GM12878 (cell line): ENCODE data around the gene SMARCC1.

Source experiments
- JUND ChIP-seq: IDR thresholded peaks from 2 replicates; pipeline ENCODE4 v1.6.1; 2012; ENCODE audit warnings: low read depth, mild to moderate bottlenecking, low read length, improper control_type of control experiment, moderate library complexity
- TF ChIP-seq, protein P1 (sequence below), 3 experiments: IDR thresholded peaks in 2 of 3; conservative IDR thresholded peaks in 1 of 3; 2 replicates each; pipeline ENCODE4 v1.5.1; 2011; ENCODE audit warnings: low read depth in 3 of 3, low read length in 3 of 3, mild to moderate bottlenecking in 3 of 3, control low read depth in 2 of 3, moderate library complexity in 2 of 3, inconsistent platforms in 1 of 3, mixed read lengths in 1 of 3; ENCODE audit not compliant: control insufficient read depth in 2 of 3, insufficient read depth in 1 of 3; ENCODE audit errors: extremely low read depth in 1 of 3

DNA sequence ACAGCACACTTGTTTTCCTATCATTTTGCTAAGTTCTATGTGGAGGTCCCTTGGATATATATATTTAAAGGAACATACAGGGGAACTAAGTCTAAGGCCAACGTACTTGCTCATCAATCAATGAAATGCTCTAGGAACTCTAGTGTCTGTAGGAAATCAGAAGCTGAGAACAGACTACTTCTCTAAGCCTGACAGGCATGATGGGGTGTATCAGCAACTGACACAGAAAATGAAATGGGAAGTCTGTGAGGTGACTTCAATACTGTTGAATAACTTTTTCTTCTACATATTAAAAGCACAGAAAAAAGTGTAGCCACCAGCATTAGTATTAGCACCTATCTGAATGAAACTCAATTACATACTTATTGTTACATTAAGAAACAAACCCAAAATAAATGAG, 146.2 kb downstream of the SMARCC1 start:
- no peak for TF ChIP-seq JUND
- TF ChIP-seq, protein P1, sequence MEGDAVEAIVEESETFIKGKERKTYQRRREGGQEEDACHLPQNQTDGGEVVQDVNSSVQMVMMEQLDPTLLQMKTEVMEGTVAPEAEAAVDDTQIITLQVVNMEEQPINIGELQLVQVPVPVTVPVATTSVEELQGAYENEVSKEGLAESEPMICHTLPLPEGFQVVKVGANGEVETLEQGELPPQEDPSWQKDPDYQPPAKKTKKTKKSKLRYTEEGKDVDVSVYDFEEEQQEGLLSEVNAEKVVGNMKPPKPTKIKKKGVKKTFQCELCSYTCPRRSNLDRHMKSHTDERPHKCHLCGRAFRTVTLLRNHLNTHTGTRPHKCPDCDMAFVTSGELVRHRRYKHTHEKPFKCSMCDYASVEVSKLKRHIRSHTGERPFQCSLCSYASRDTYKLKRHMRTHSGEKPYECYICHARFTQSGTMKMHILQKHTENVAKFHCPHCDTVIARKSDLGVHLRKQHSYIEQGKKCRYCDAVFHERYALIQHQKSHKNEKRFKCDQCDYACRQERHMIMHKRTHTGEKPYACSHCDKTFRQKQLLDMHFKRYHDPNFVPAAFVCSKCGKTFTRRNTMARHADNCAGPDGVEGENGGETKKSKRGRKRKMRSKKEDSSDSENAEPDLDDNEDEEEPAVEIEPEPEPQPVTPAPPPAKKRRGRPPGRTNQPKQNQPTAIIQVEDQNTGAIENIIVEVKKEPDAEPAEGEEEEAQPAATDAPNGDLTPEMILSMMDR (IDR thresholded peaks at IDR 0.05 in 2 of 3, conservative IDR thresholded peaks at IDR 0.05 in 1 of 3; ENCODE audit: control insufficient read depth in 2 of 3, extremely low read depth in 1 of 3, insufficient read depth in 1 of 3, low read depth in 3 of 3, low read length in 3 of 3): no peak
